Aorta (tissue), 5 donors: ENCODE data around the gene JKAMP. TPM values are rescaled to one million over a fixed set of nuclear protein-coding genes. Genes with fewer than 3 reads are reported as not detected.
"Not testable (repeated sequence)": the region's sequence is repeated elsewhere in the genome, so short reads cannot be mapped to it uniquely, and the experiment has no call there.

ENCODE experiments used
- ATAC-seq: fragments of 200-7000 bp; cut with Tn5 transposase; one replicate; pipeline ENCODE4 v1.9.1; 2022; ENCODE audit warnings: moderate library complexity; ENCODE audit not compliant: low FRiP score
- DNase-seq, 2 donors: peaks; one replicate each; pipeline ENCODE4 v3.0.0-alpha.2; 2020
- H3K27ac ChIP-seq, 2 donors: one replicate each; pipeline ENCODE4 v1.5.1; 2013; ENCODE audit warnings: low read length in 2 of 2, mild to moderate bottlenecking in 2 of 2, moderate library complexity in 2 of 2, control low read depth in 1 of 2, inconsistent platforms in 1 of 2, low read depth in 1 of 2
- H3K27me3 ChIP-seq, 2 donors: one replicate each; pipeline ENCODE4 v1.6.1; 2013; ENCODE audit warnings: control low read depth in 1 of 2, low read length in 1 of 2, mild to moderate bottlenecking in 1 of 2, moderate library complexity in 1 of 2; ENCODE audit not compliant: insufficient read depth in 2 of 2, control insufficient read depth in 1 of 2
- H3K36me3 ChIP-seq, 2 donors: one replicate each; pipeline ENCODE4 v1.6.1; 2013; ENCODE audit warnings: control low read depth in 1 of 2, low read length in 1 of 2, mild to moderate bottlenecking in 1 of 2; ENCODE audit not compliant: insufficient read depth in 2 of 2, control insufficient read depth in 1 of 2
- H3K4me1 ChIP-seq, 2 donors: one replicate each; pipeline ENCODE4 v1.6.1; 2013; ENCODE audit warnings: low read length in 2 of 2, control low read depth in 1 of 2, mild to moderate bottlenecking in 1 of 2, moderate library complexity in 1 of 2; ENCODE audit not compliant: insufficient read depth in 2 of 2, control insufficient read depth in 1 of 2
- H3K4me3 ChIP-seq, 2 donors: one replicate each; pipeline ENCODE4 v1.5.1; 2013; ENCODE audit warnings: low read length in 2 of 2, control low read depth in 1 of 2, mild to moderate bottlenecking in 1 of 2
- H3K9me3 ChIP-seq: one replicate; pipeline ENCODE4 v1.6.1; 2013; ENCODE audit warnings: mild to moderate bottlenecking, low read length; ENCODE audit not compliant: control insufficient read depth
- WGBS, 2 donors: extraction: QIAGEN DNeasy Blood & Tissue Kit; methylation state at CpG; one replicate each; pipeline ENCODE4 v1.1.7; 2013; 5-methylcytosine and 5-hydroxymethylcytosine counted together
- intact Hi-C, 2 donors: fragments of 100-400 bp; cut with DNase I; formaldehyde crosslinking; loops; one replicate each; pipeline versions ENCODE4 v1.14.2 to v1.15.0; 2022
- long read RNA-seq, 2 donors: library from polyadenylated mRNA; unstranded; transcript quantifications; one replicate each; pipeline ENCODE4 v2.0.0, GENCODE V29; 2020 to 2021
- polyA plus RNA-seq, 2 donors: library from polyadenylated mRNA; stranded (reverse); fragments of 200-250 nt; gene quantifications; one replicate each; pipeline ENCODE4 v1.2.3, GENCODE V29; 2013
- total RNA-seq, 2 donors: library from RNA; stranded (reverse); fragmentation: NEBNext Ultra II Directional; extraction: Animal tissue kit (Norgen Biotek cat#: 25700); gene quantifications; one replicate each; pipeline ENCODE4 v1.2.1, GENCODE V29; 2021
- donor health status: healthy with polysubstance abuse.
- donor health status: Bipolar disorder and iron deficiency.
- donor health status: DM: no; HTN: no; CAD: no.
- donor health status: DM: no; HTN: no; CAD: no.
- donor health status: DM: yes; HTN: yes; CAD: no.

JKAMP gene, protein sequence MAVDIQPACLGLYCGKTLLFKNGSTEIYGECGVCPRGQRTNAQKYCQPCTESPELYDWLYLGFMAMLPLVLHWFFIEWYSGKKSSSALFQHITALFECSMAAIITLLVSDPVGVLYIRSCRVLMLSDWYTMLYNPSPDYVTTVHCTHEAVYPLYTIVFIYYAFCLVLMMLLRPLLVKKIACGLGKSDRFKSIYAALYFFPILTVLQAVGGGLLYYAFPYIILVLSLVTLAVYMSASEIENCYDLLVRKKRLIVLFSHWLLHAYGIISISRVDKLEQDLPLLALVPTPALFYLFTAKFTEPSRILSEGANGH
- total RNA-seq (10 to 100 TPM; 29.2 to 31.9 TPM), polyA plus RNA-seq (10 to 100 TPM; 19.2 to 54.4 TPM)
- long read RNA-seq, donor 1, transcript JKAMP-203 (7 exons, 1,636 nt): minor isoform, 28 of 128 reads
- long read RNA-seq, donor 1, transcript JKAMP-207 (7 exons, 2,137 nt): minor isoform, 6 of 128 reads
- long read RNA-seq, donor 1, transcript JKAMP-201 (7 exons, 1,726 nt): major isoform, 77 of 128 reads
- long read RNA-seq, donor 1, partial matches to known transcripts: 2 of 128 reads
- long read RNA-seq, donor 1, other reads (novel, unspliced or antisense): 9 of 128 reads
- long read RNA-seq, donor 2, transcript JKAMP-201 (7 exons, 1,726 nt): major isoform, 12 of 25 reads
- long read RNA-seq, donor 2, transcript JKAMP-203 (7 exons, 1,636 nt): minor isoform, 5 of 25 reads
- long read RNA-seq, donor 2, partial matches to known transcripts: 1 of 25 reads
- long read RNA-seq, donor 2, other reads (novel, unspliced or antisense): 6 of 25 reads

DNA sequence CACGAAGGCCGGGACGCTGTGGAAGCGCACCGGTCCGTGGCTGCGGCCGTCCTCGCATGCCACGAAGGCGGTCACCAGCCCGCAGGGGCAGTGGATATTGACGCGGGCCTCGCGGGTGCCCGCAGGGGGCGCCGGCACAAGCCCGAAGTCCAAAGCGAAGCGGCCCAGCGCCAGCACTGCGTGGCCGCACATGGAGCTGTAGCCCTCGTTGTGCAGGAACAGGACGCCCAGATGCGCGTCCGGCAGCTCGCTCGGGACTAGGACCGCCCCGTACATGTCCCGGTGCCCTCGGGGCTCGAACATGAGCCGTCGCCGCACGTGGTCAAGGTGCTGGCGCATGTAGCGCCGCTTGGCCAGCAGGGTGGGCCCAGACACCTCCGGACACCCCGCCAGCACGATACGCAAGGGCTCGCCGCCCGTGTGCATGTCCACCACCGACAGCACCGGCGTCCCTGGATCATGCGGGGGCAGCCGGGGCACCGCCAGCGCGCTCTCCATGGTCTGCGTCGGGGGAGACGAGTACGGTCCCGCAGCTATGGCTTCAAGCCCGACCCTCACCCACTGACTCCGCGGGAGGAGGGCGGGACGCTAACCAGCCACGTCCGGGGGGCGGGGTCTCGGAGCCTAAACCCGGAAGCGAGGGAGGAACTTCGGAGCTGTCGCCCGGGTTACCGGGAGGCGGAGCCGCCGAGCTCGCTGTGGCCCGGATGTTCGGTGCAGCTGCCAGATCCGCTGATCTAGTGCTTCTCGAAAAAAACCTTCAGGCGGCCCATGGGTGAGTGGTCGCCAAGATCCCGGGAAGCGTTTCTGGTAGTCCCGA, at the start of gene JKAMP, which contains the start of gene L3HYPDH:
Gene JKAMP (plus strand): TSS at position 699 of the 820 bp plus-strand sequence. CDS start 73 bp downstream, at position 772.
Gene L3HYPDH (minus strand): TSS at position 590 of the 820 bp plus-strand sequence. CDS start 92 bp downstream, at position 498.
- intact Hi-C loops: loop anchor here (5.0 to 10.0 kb wide), 2 partner anchors 193 to 201 kb away; no protein-coding TSS in a partner anchor
- H3K9me3 ChIP-seq: no peaks in the 10 kb centered on the region
- peak; percentile 99 for DNase-seq
- 0% methylated on average over 87 to 92 of the region's 92 CpGs for WGBS, 2 donors
- peak within 1 kb of the TSS; percentile 16 to 73 for H3K4me3 ChIP-seq
- peak within 1 kb of the TSS; percentile 38 to 86 for H3K27ac ChIP-seq
- peaks cover 0 to 2% of the 10 kb centered on the region in 2 donors for H3K4me1 ChIP-seq
- no peaks in the 10 kb centered on the region for H3K27me3 ChIP-seq
- peak; percentile 98 for ATAC-seq
- no peaks in the 10 kb centered on the region for H3K36me3 ChIP-seq

DNA sequence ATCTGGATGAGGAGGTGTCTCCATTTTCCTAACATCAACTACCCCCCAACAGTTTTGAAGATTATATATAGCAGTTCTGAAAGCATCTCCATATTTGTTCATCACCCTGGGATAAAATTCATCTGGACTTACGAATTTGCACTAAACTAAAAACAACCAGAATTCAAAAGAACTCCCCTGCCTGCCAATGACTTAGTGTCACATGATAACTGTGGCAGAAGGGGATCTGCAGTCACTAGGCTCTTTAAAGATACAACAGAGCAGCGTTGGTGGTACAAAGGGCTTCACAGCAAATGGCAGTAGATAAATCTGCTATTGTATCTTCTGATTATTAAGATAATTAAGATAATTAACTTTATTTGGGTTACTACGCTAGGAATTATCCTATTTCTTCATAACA, 49.2 kb upstream of the JKAMP start:
- DNase-seq (no peak), ATAC-seq (no peak)
- Histone ChIP-seq H3K4me3 (no peak overlapping the region), H3K27ac (no peak overlapping the region), H3K36me3 (no peaks in the 10 kb centered on the region), H3K9me3 (no peaks in the 10 kb centered on the region), H3K4me1 (peaks cover 3 to 7% of the 10 kb centered on the region in 2 donors), H3K27me3 (no peaks in the 10 kb centered on the region)
- WGBS, 2 donors: 55 to 58% methylated on average over 3 of the region's 3 CpGs
- intact Hi-C loops: loop anchor here (5.0 kb wide), 3 partner anchors 103 to 798 kb away; partner anchors contain the start of genes DAAM1 (in 1 of the 2) and DACT1 (in 1 of the 2)

DNA sequence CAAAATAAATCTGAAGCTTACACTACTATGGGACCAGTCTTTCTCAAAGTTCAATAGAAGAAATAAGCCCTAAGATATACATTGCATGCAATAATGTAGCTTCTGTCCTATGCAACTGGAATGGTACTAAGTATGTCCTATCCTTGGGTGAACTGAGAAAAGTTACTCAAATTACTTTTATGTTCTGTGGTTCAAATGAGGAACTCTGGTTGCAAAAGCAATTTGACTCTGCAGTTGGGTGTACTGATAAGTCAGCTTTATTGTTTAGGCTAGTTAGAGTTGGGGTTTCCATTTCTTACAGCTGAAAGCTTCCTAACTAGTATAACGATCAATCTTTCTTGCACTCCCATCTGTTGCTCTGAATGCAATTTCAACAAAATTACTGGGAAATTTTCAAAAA, 48.3 kb upstream of the JKAMP start:
- H3K36me3 ChIP-seq: no peaks in the 10 kb centered on the region
- ATAC-seq: no peak
- WGBS, 2 donors: 95% methylated on average over 1 of the region's 1 CpG
- no peak overlapping the region for H3K27ac ChIP-seq
- DNase-seq: no peak
- no peaks in the 10 kb centered on the region for H3K9me3 ChIP-seq
- H3K27me3 ChIP-seq: no peaks in the 10 kb centered on the region
- H3K4me3 ChIP-seq: no peak overlapping the region
- peaks cover 3 to 8% of the 10 kb centered on the region in 2 donors for H3K4me1 ChIP-seq
- intact Hi-C loops: loop anchor here (5.0 kb wide), 3 partner anchors 104 to 799 kb away; partner anchors contain the start of genes DAAM1 (in 1 of the 2) and DACT1 (in 1 of the 2)

DNA sequence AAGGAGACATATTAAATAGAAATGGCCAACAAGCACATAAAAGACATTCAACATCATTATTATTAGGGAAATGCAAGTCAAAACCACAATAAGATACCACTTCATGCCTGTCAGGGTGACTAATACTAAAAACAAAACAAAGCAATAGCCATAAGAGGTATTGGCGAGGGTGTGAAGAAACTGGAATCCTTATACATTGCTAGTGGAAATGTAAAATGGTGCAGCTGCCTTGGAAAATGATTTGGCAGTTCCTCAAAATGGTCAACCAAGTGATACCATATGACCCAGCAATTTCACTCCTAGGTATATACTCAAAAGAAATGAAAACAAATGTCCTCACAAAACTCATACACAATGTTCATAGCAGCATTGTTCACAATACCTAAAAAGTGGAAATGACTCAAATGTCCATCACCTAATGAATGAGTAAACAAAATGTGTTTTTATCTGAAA, 46.1 kb upstream of the JKAMP start:
- Histone ChIP-seq H3K27me3 (no peaks in the 10 kb centered on the region), H3K36me3 (no peaks in the 10 kb centered on the region), H3K4me3 (no peak overlapping the region), H3K9me3 (no peaks in the 10 kb centered on the region), H3K4me1 (peaks cover 3 to 8% of the 10 kb centered on the region in 2 donors), H3K27ac (no peak overlapping the region)
- intact Hi-C loops: loop anchor here (5.0 kb wide), 3 partner anchors 106 to 801 kb away; partner anchors contain the start of genes DAAM1 (in 1 of the 2) and DACT1 (in 1 of the 2)
- no peak for DNase-seq
- WGBS, 2 donors: 15 to 24% methylated on average over 1 of the region's 1 CpG
- ATAC-seq: no peak

DNA sequence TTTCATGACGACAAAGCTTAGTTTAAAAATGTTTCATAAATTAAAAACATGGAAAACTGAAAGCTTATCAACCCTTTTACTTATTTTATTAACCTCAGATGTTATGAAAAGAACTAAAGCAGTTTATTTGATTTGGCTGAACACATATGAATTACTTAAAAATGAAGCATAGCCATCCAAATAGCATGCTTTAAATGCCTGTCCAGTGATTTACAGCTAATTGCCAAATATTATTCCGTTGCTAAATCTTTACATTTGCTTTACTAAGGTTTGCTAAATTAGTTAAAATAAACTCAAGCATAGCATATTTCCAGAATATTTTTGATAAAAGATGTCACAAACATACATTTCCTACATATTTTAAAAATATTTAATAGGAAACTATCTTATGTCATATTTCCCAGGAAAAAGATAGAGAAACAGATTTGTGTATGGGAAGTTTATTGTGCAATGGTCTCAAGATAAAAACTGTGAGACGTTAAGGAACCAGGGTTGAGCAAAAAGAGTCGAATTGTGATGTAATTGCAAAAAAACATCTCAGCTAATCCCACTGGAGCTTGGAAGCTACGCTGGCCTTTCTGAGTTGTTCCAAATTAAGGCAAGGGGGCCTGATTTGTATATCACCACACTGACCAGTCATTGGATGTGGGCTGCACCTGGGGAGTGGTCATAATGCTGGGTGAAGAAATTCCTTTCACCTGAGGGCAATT, 44.9 kb upstream of the JKAMP start:
- peaks cover 3 to 8% of the 10 kb centered on the region in 2 donors for H3K4me1 ChIP-seq
- no peaks in the 10 kb centered on the region for H3K9me3 ChIP-seq
- H3K4me3 ChIP-seq: no peak overlapping the region
- no peak for DNase-seq
- intact Hi-C loops: loop anchor here (5.0 kb wide), 3 partner anchors 107 to 802 kb away; partner anchors contain the start of genes DAAM1 (in 1 of the 2) and DACT1 (in 1 of the 2)
- H3K27me3 ChIP-seq: no peaks in the 10 kb centered on the region
- WGBS, 2 donors: 5 to 12% methylated on average over 5 of the region's 5 CpGs
- peak overlapping the region in 1 of 2 donors; percentile 55 for H3K27ac ChIP-seq
- H3K36me3 ChIP-seq: no peaks in the 10 kb centered on the region
- ATAC-seq: peak; percentile 39

DNA sequence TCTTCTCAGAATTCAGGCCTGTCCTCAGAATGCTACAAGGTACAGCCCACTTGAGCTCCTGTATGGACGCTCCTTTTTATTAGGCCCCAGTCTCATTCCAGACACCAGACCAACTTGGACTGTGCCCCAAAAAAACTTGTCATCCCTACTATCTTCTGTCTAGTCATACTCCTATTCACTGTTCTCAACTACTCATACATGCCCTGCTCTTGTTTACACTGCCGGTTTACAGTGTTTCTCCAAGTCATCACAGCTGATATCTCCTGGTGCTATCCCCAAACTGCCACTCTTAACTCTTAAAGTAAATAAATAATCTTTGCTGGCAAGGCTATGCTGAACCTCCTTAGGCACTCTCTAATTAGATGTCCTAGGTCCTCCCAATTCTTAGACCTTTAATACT, 35.6 kb upstream of the JKAMP start:
- H3K27ac ChIP-seq, H3K36me3 ChIP-seq, intact Hi-C loops, H3K27me3 ChIP-seq, ATAC-seq, H3K4me3 ChIP-seq, DNase-seq, H3K9me3 ChIP-seq, H3K4me1 ChIP-seq: not testable (repeated sequence)
- whole genome bisulfite sequencing, 2 donors: 86 to 88% methylated on average over 2 of the region's 2 CpGs

DNA sequence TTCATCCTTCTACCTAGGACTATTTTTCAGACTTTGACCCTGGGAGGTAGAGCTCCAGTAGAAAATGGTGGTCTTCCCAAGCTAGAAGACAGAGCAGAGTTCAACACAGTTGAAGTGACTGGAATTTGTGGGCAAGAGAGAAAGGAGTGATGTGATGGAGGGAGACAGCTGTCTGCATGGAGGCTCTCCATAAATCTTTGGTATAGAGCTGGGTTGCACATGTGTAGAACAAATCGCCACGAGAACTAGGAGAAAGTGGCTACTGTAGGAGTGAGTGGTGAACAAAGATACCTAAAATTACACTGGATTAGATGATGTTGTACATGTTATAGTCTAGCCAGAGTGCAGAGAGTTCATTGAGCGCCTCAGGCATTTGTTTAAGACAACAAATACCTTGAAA, 33.6 kb upstream of the JKAMP start:
- intact Hi-C loops: no loop called here
- no peaks in the 10 kb centered on the region for H3K36me3 ChIP-seq
- H3K27me3 ChIP-seq: no peaks in the 10 kb centered on the region
- DNase-seq (no peak), ATAC-seq (no peak)
- H3K4me1 ChIP-seq: peaks cover 0 to 3% of the 10 kb centered on the region in 2 donors
- H3K9me3 ChIP-seq: no peaks in the 10 kb centered on the region
- H3K27ac ChIP-seq: no peak overlapping the region
- no peak overlapping the region for H3K4me3 ChIP-seq
- WGBS, 2 donors: 97 to 98% methylated on average over 3 of the region's 3 CpGs
